Spleen (tissue), 11 donors: ENCODE results near the gene PTPN22. TPM values are rescaled to one million over a fixed set of nuclear protein-coding genes. Genes with fewer than 3 reads are reported as not detected.
A peak's percentile ranks its signal among the peaks of the same experiment; 100 is the strongest.

ENCODE experiments used
- DNase-seq: peaks from one replicate; pipeline ENCODE4 v3.0.0-alpha.2; 2020
- H3K27ac ChIP-seq, 8 donors: fragments of 200-600 bp; sonication (generic) in 7 of 8; 1 replicate in 4 of 8; 2 replicates in 4 of 8; pipeline versions ENCODE4 v1.5.0 to v1.8.0; 2016 to 2021; ENCODE audit warnings: inconsistent platforms in 4 of 8, mild to moderate bottlenecking in 4 of 8, moderate library complexity in 1 of 8
- H3K27me3 ChIP-seq, 7 donors: fragments of 200-600 bp; sonication (generic) in 6 of 7; replicated peaks in 1 of 7; 1 replicate in 4 of 7; 2 replicates in 3 of 7; pipeline versions ENCODE4 v1.5.0 to v1.8.0; 2016 to 2021; ENCODE audit warnings: inconsistent platforms in 3 of 7, mild to moderate bottlenecking in 1 of 7
- H3K36me3 ChIP-seq, 6 donors: fragments of 200-600 bp; sonication (generic) in 5 of 6; 1 replicate in 4 of 6; 2 replicates in 2 of 6; pipeline versions ENCODE4 v1.5.0 to v1.8.0; 2016 to 2021; ENCODE audit warnings: inconsistent platforms in 2 of 6
- H3K4me1 ChIP-seq, 6 donors: fragments of 200-600 bp; sonication (generic) in 5 of 6; 1 replicate in 3 of 6; 2 replicates in 3 of 6; pipeline versions ENCODE4 v1.5.0 to v1.8.0; 2016 to 2021; ENCODE audit warnings: inconsistent platforms in 3 of 6
- H3K4me3 ChIP-seq, 8 donors: fragments of 200-600 bp; sonication (generic) in 7 of 8; 1 replicate in 4 of 8; 2 replicates in 4 of 8; pipeline versions ENCODE4 v1.5.0 to v1.8.0; 2016 to 2021; ENCODE audit warnings: inconsistent platforms in 4 of 8, mild to moderate bottlenecking in 4 of 8, moderate library complexity in 2 of 8
- H3K9me3 ChIP-seq, 8 donors: fragments of 200-600 bp; sonication (generic) in 7 of 8; 1 replicate in 4 of 8; 2 replicates in 4 of 8; pipeline versions ENCODE4 v1.5.0 to v1.8.0; 2016 to 2021; ENCODE audit warnings: inconsistent platforms in 4 of 8
- POLR2A ChIP-seq, 3 donors: fragments of 450-650 bp; IDR thresholded peaks; one replicate each; pipeline ENCODE4 v1.5.1; 2017; ENCODE audit warnings: antibody characterized with exemption in 3 of 3, mild to moderate bottlenecking in 1 of 3
- POLR2AphosphoS5 ChIP-seq, 3 donors: sonication (generic); formaldehyde crosslinking; IDR thresholded peaks; one replicate each; pipeline ENCODE4 v1.5.1; 2017; ENCODE audit warnings: antibody characterized with exemption in 3 of 3
- WGBS, 5 donors: extraction: QIAGEN DNeasy Blood & Tissue Kit in 3 of 5; methylation state at CpG; one replicate each; pipeline versions ENCODE4 v1.1.5 to v1.1.7; 2013 to 2018; 5-methylcytosine and 5-hydroxymethylcytosine counted together
- intact Hi-C: fragments of 100-400 bp; cut with DNase I; formaldehyde crosslinking; loops from one replicate; pipeline ENCODE4 v1.15.0; 2023; ENCODE audit warnings: low total_unique reads
- polyA plus RNA-seq, 3 donors: library from polyadenylated mRNA; stranded (reverse); fragments of 200-250 nt; gene quantifications; one replicate each; pipeline ENCODE4 v1.2.1, GENCODE V29; 2013
- total RNA-seq, 7 donors: library from RNA; depleted of rRNA in 3 of 7; stranded (reverse); fragments of >200 nt in 3 of 7; fragmentation: NEBNext Ultra II Directional in 4 of 7; extraction: Animal tissue kit (Norgen Biotek cat#: 25700) in 4 of 7; gene quantifications; one replicate each; pipeline versions ENCODE4 v1.1.0 to v1.2.1, GENCODE V29; 2016 to 2021
- TF ChIP-seq, protein P1 (sequence below), 11 experiments: fragments of 200-600 bp in 7 of 11; fragments of 450-650 bp in 4 of 11; sonication (generic) in 4 of 11; IDR thresholded peaks in 8 of 11; conservative IDR thresholded peaks in 3 of 11; 1 replicate in 7 of 11; 2 replicates in 4 of 11; pipeline versions ENCODE4 v1.4.0 to v1.8.0; 2016 to 2021; ENCODE audit warnings: antibody characterized with exemption in 11 of 11, inconsistent platforms in 4 of 11, mild to moderate bottlenecking in 1 of 11
- donor health status: healthy with polysubstance abuse.
- donor health status: DM: no; HTN: no; CAD: no; lungs with moderate emphysema.
- donor health status: DM: no; HTN: no; CAD: no.
- donor health status: Bipolar disorder and iron deficiency.
- donor health status: healthy.
- donor health status: DM: no; HTN: no; CAD: no.
- donor health status: DM: yes; HTN: yes; CAD: no.

Gene PTPN22
- total and polyA plus RNA-seq, 10 donors = 10.4 to 42.9 (median 25.4) TPM

DNA sequence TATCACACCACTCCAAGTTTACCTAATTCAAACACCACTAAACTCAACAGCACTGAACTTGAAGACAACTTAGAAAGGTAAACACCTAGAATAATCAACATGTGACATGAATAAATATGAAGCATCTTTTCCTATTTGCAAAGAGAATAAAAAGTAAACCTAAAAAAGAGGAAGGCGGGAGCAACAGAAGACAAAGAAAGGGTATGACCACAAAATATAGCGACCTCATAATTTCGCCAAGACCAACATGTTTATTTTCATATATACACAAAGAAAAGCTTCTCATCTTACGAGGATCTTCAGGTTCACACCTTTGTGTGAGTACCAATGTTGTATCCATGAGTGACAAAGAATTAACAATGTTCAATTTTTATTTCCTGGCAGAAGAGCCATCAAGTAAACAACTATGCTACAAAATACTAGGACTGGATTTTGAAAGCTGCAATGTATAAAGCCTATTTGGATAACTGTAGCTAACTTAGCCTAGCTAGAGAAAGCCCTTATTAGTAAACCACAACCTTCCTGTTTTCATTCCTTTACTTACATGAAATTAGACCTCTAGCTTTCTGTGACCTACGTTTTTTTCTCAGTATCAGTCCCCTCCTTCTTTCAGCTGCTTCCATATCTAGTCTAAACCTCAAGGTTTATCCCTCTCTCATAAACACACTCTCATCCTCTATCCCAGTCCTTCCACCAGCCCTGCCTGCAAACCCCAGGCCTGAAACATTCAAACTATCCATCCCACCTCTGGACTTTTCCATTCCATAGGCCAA, 91.0 kb downstream of the PTPN22 start:
- Histone ChIP-seq H3K4me3 (no peak overlapping the region), H3K27me3 (no peaks in the 10 kb centered on the region), H3K36me3 (peaks cover 0 to 22% (median 13%) of the 10 kb centered on the region in 6 donors), H3K27ac (peak overlapping the region in 7 of 8 donors; percentile 60 to 90 (median 80)), H3K9me3 (no peaks in the 10 kb centered on the region), H3K4me1 (peaks cover 25 to 71% (median 59%) of the 10 kb centered on the region in 6 donors)
- no peak for TF ChIP-seq POLR2AphosphoS5 (IDR thresholded peaks at IDR 0.05)
- TF ChIP-seq POLR2A (IDR thresholded peaks at IDR 0.05) = no peak
- TF ChIP-seq, protein P1, sequence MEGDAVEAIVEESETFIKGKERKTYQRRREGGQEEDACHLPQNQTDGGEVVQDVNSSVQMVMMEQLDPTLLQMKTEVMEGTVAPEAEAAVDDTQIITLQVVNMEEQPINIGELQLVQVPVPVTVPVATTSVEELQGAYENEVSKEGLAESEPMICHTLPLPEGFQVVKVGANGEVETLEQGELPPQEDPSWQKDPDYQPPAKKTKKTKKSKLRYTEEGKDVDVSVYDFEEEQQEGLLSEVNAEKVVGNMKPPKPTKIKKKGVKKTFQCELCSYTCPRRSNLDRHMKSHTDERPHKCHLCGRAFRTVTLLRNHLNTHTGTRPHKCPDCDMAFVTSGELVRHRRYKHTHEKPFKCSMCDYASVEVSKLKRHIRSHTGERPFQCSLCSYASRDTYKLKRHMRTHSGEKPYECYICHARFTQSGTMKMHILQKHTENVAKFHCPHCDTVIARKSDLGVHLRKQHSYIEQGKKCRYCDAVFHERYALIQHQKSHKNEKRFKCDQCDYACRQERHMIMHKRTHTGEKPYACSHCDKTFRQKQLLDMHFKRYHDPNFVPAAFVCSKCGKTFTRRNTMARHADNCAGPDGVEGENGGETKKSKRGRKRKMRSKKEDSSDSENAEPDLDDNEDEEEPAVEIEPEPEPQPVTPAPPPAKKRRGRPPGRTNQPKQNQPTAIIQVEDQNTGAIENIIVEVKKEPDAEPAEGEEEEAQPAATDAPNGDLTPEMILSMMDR (IDR thresholded peaks at IDR 0.05 in 8 of 11, conservative IDR thresholded peaks at IDR 0.05 in 3 of 11) = no peak
- intact Hi-C loops = no loop called here
- DNase-seq = no peak
- WGBS, 5 donors = 40 to 58% (median 51%) methylated on average over 5 of the region's 5 CpGs

DNA sequence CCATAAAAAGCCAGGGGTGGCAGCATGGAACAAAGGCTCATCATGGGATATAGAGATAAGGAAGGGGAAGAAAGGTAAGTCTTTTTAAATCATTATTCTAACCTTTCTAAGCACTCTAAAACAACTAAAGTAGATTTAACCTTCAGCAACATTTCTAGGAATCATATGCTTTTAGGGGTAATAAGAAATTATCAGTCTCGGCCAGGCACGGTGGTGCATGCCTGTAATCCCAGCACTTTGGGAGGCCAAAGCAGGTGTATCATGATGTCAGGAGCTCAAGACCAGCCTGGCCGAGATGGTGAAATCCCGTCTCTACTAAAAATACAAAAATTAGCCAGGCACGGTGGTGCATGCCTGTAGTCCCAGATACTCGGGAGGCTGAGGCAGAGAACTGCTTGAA, 92.0 kb downstream of the PTPN22 start:
- intact Hi-C loops = no loop called here
- Histone ChIP-seq H3K27ac (peak overlapping the region in 6 of 8 donors; percentile 60 to 90 (median 83)), H3K9me3 (no peaks in the 10 kb centered on the region), H3K4me3 (no peak overlapping the region), H3K27me3 (no peaks in the 10 kb centered on the region), H3K36me3 (peaks cover 0 to 32% (median 17%) of the 10 kb centered on the region in 6 donors), H3K4me1 (peaks cover 25 to 61% (median 52%) of the 10 kb centered on the region in 6 donors)
- no peak for DNase-seq
- WGBS, 5 donors = 84 to 96% (median 89%) methylated on average over 6 of the region's 6 CpGs
- no peak for TF ChIP-seq POLR2A (IDR thresholded peaks at IDR 0.05)

DNA sequence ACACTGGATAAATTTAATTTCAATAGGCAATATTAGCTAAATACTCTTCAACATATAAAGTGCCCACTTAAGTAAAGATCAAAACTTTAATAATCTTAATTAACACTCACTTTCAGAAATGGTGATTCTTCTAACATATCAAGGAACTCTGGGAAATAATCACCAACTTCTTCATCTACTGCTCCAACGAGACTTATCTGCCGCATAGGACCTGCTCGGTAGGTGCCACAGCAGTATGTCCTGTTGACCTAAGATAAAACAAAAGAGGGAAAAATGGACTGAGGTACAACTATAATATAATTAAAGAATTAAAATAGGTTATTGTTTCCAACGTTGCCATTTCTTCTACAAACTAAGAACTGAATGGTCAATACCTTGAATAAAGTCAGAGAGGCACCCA, 94.0 kb downstream of the PTPN22 start:
- no peak overlapping the region for H3K27ac ChIP-seq
- 91 to 98% (median 92%) methylated on average over 4 of the region's 4 CpGs for WGBS, 5 donors
- no peaks in the 10 kb centered on the region for H3K27me3 ChIP-seq
- H3K9me3 ChIP-seq = no peaks in the 10 kb centered on the region
- no peak overlapping the region for H3K4me3 ChIP-seq
- intact Hi-C loops = no loop called here
- peaks cover 10 to 41% (median 32%) of the 10 kb centered on the region in 6 donors for H3K4me1 ChIP-seq
- TF ChIP-seq POLR2A (IDR thresholded peaks at IDR 0.05) = no peak
- TF ChIP-seq, protein P1 (IDR thresholded peaks at IDR 0.05 in 8 of 11, conservative IDR thresholded peaks at IDR 0.05 in 3 of 11) = no peak
- TF ChIP-seq POLR2AphosphoS5 (IDR thresholded peaks at IDR 0.05) = no peak
- peaks cover 0 to 51% (median 23%) of the 10 kb centered on the region in 6 donors for H3K36me3 ChIP-seq
- DNase-seq = no peak

DNA sequence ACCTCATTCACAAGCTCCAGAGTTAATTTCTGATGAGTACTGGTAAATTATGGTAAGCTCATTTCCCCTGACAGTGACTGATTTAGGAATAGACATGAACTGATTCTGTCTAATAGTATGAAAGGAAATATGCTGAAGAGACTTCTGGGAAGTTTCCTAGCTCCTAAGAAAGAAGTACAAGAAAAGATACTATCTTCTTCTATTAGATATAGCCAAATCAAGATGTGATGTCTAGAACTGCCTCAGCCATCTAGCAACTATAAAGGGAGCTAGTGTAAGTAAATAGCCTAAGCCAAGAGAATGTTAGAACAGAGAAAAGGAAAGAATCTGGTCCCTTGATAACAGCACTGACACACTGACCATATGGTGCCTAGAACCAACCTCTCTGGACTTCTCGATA, 101.5 kb downstream of the PTPN22 start:
- Histone ChIP-seq H3K27me3 (no peaks in the 10 kb centered on the region), H3K9me3 (no peaks in the 10 kb centered on the region), H3K4me1 (peaks cover 0 to 18% (median 8%) of the 10 kb centered on the region in 6 donors), H3K27ac (peak overlapping the region in 1 of 8 donors; percentile 14), H3K36me3 (peaks cover 0 to 66% (median 37%) of the 10 kb centered on the region in 6 donors), H3K4me3 (no peak overlapping the region)
- WGBS, 5 donors = 93 to 100% (median 97%) methylated on average over 1 of the region's 1 CpG
- TF ChIP-seq, protein P1 (IDR thresholded peaks at IDR 0.05 in 8 of 11, conservative IDR thresholded peaks at IDR 0.05 in 3 of 11) = no peak
- TF ChIP-seq POLR2A (IDR thresholded peaks at IDR 0.05) (no peak), POLR2AphosphoS5 (IDR thresholded peaks at IDR 0.05) (no peak)
- DNase-seq = no peak
- intact Hi-C loops = no loop called here
